OCI-LY7 (cell line): ENCODE measurements around the gene SLFN5. TPM values are rescaled to one million over a fixed set of nuclear protein-coding genes. Genes with fewer than 3 reads are reported as not detected.

ENCODE experiments used
- BruUV-seq: library from RNA; stranded (reverse); fragments of 400-500 nt; replicated peaks from 2 replicates; lab custom pipeline; 2021; lab: Mats Ljungman, UMichigan
- CTCF ChIA-PET: fragments of 300-600 bp; sonication (Branson Sonifier 250); formaldehyde crosslinking; loops from one replicate; lab custom pipeline; 2022; ENCODE audit warnings: antibody characterized with exemption; ENCODE audit not compliant: unreplicated experiment; lab: Charles Lee
- POLR2A ChIA-PET: fragments of 300-600 bp; sonication (Branson Sonifier 250); formaldehyde crosslinking; loops from one replicate; lab custom pipeline; 2022; ENCODE audit warnings: antibody characterized with exemption; lab: Charles Lee
- DNase-seq: peaks from one replicate; pipeline ENCODE4 v3.0.0-alpha.2; 2015; ENCODE audit warnings: low spot score
- H2AFZ ChIP-seq: fragments of 200-600 bp; sonication (generic), shearing (Covaris generic); 2 replicates; pipeline ENCODE4 v1.6.1; 2014; ENCODE audit warnings: mild to moderate bottlenecking, antibody characterized with exemption, low read length, moderate library complexity
- H3K27ac ChIP-seq: fragments of 200-600 bp; sonication (generic); 2 replicates; pipeline ENCODE4 v1.5.1; 2014; ENCODE audit warnings: mixed run types, low read depth, mild to moderate bottlenecking, moderate library complexity, low read length, inconsistent platforms; ENCODE audit not compliant: poor library complexity, severe bottlenecking
- H3K36me3 ChIP-seq: fragments of 200-600 bp; sonication (generic); 2 replicates; pipeline ENCODE4 v1.6.1; 2014; ENCODE audit warnings: mild to moderate bottlenecking, antibody characterized with exemption, low read length, moderate library complexity, mixed read lengths; ENCODE audit not compliant: insufficient read depth
- H3K4me1 ChIP-seq: fragments of 200-600 bp; sonication (generic); 2 replicates; pipeline ENCODE4 v1.5.1; 2014; ENCODE audit warnings: mild to moderate bottlenecking, low read length; ENCODE audit not compliant: insufficient read depth, poor library complexity, severe bottlenecking
- H3K4me2 ChIP-seq: fragments of 200-600 bp; sonication (generic); 2 replicates; pipeline ENCODE4 v1.6.1; 2014; ENCODE audit warnings: mild to moderate bottlenecking, low read length
- H3K4me3 ChIP-seq: fragments of 200-600 bp; sonication (generic); 2 replicates; pipeline ENCODE4 v1.5.1; 2014; ENCODE audit warnings: mild to moderate bottlenecking, low read depth, low read length; ENCODE audit not compliant: poor library complexity, severe bottlenecking
- H3K79me2 ChIP-seq: fragments of 200-600 bp; sonication (generic); 2 replicates; pipeline ENCODE4 v1.6.1; 2016; ENCODE audit warnings: low read depth, mild to moderate bottlenecking, low read length, moderate library complexity, mixed read lengths; ENCODE audit not compliant: insufficient read depth
- H3K9me2 ChIP-seq: fragments of 200-600 bp; sonication (generic); 2 replicates; pipeline ENCODE4 v1.6.1; 2016; ENCODE audit warnings: mild to moderate bottlenecking, low read length, mixed read lengths; ENCODE audit not compliant: insufficient read depth
- H3K9me3 ChIP-seq: fragments of 200-600 bp; sonication (generic); 2 replicates; pipeline ENCODE4 v1.6.1; 2014; ENCODE audit warnings: mild to moderate bottlenecking, mixed run types, low read length, mixed read lengths
- H4K20me1 ChIP-seq: fragments of 200-600 bp; sonication (generic); 2 replicates; pipeline ENCODE4 v1.6.1; 2014; ENCODE audit warnings: mild to moderate bottlenecking, antibody characterized with exemption, low read length, moderate library complexity, mixed read lengths; ENCODE audit not compliant: insufficient read depth
- CTCF ChIP-seq: fragments of 200-600 bp; sonication (generic); conservative IDR thresholded peaks from 2 replicates; pipeline ENCODE4 v1.5.1; 2014; ENCODE audit warnings: mild to moderate bottlenecking, antibody characterized with exemption, low read length, moderate library complexity, mixed read lengths
- EZH2phosphoT487 ChIP-seq: fragments of 200-600 bp; sonication (generic); IDR thresholded peaks from 2 replicates; pipeline ENCODE4 v1.6.1; 2018; ENCODE audit warnings: low read depth, borderline replicate concordance, mild to moderate bottlenecking, mixed run types, antibody characterized with exemption, low read length, moderate library complexity, mixed read lengths
- intact Hi-C: fragments of 100-400 bp; cut with micrococcal nuclease; formaldehyde crosslinking; loops from one replicate; pipeline ENCODE4 v1.10.0; 2022; ENCODE audit not compliant: unreplicated experiment
- total RNA-seq, 2 experiments: library from RNA; depleted of rRNA in 1 of 2; stranded (reverse); fragments of >200 nt in 1 of 2; shearing (Covaris generic) in 1 of 2; gene quantifications; 2 replicates each; pipeline ENCODE4 v1.2.3, GENCODE V29; 2014 to 2022

The SLFN5 gene
- total RNA-seq, 2 experiments from 2014 or later, result 0.38 to 1.1 TPM

- POLR2A ChIA-PET, result no interaction called here
- Histone ChIP-seq H2AFZ (no peak overlapping the region), H3K4me2 (no peak overlapping the region), H3K79me2 (no peaks in the 10 kb centered on the region), H3K4me3 (no peak overlapping the region), H3K27ac (no peak overlapping the region), H3K36me3 (no peaks in the 10 kb centered on the region), H3K9me2 (no peaks in the 10 kb centered on the region), H3K4me1 (no peaks in the 10 kb centered on the region), H3K9me3 (no peaks in the 10 kb centered on the region), H4K20me1 (no peaks in the 10 kb centered on the region)
- TF ChIP-seq EZH2phosphoT487 (no peak), CTCF (no peak)
- intact Hi-C loops, result no loop called here
- CTCF ChIA-PET, result no interaction called here
- no peak for DNase-seq
- no TSS peak for BruUV-seq
These were observed 11.4 kb downstream of the SLFN5 start for GRCh38 chr17:35254107-35254773.

- CTCF ChIA-PET, result no interaction called here
- H3K4me1 ChIP-seq, result no peaks in the 10 kb centered on the region
- BruUV-seq, result no TSS peak
These were observed 12.4 kb downstream of the SLFN5 start for GRCh38 chr17:35255316-35255715.

More at GRCh38 chr17:35255316-35255715, 12.4 kb downstream of the SLFN5 start:
- no peak overlapping the region for H2AFZ ChIP-seq
- POLR2A ChIA-PET, result no interaction called here
- H3K27ac ChIP-seq, result no peak overlapping the region
- no peak overlapping the region for H3K4me3 ChIP-seq
- TF ChIP-seq EZH2phosphoT487 (no peak), CTCF (no peak)
- H3K9me2 ChIP-seq, result no peaks in the 10 kb centered on the region
- no peaks in the 10 kb centered on the region for H4K20me1 ChIP-seq
- H3K9me3 ChIP-seq, result no peaks in the 10 kb centered on the region
- H3K4me2 ChIP-seq, result no peak overlapping the region
- DNase-seq, result no peak
- no peaks in the 10 kb centered on the region for H3K79me2 ChIP-seq
- H3K36me3 ChIP-seq, result no peaks in the 10 kb centered on the region
- intact Hi-C loops, result no loop called here
